GM18517 (cell line): ENCODE measurements around the gene LTN1.
"Not testable (repeated sequence)": the region's sequence is repeated elsewhere in the genome, so short reads cannot be mapped to it uniquely, and the experiment has no call there.

Source experiments
- ATAC-seq: cut with Tn5 transposase; IDR thresholded peaks from one replicate; pipeline ENCODE4 v1.9.1; 2021; ENCODE audit warnings: mild to moderate bottlenecking, moderate library complexity; ENCODE audit not compliant: unreplicated experiment

Gene LTN1

GRCh38 chr21:28991861-28992525 is 684 bp downstream of the LTN1 start:
- no peak for ATAC-seq

- ATAC-seq: not testable (repeated sequence)
Observed at GRCh38 chr21:28988146-28988545, 4.5 kb downstream of the LTN1 start.

- no peak for ATAC-seq
Observed at GRCh38 chr21:28986677-28987076, 6.0 kb downstream of the LTN1 start.

GRCh38 chr21:28982637-28983036 is 10.0 kb downstream of the LTN1 start:
- no peak for ATAC-seq

- ATAC-seq: no peak
Observed at GRCh38 chr21:28979092-28979491, 13.6 kb downstream of the LTN1 start.

GRCh38 chr21:28975397-28975796 is 17.3 kb downstream of the LTN1 start:
- no peak for ATAC-seq

GRCh38 chr21:28974531-28975227 is 18.0 kb downstream of the LTN1 start:
- no peak for ATAC-seq

- ATAC-seq: no peak
Observed at GRCh38 chr21:28972398-28972797, 20.3 kb downstream of the LTN1 start.

GRCh38 chr21:28971171-28971570 is 21.5 kb downstream of the LTN1 start:
- ATAC-seq: no peak

GRCh38 chr21:28963831-28964230 is 28.8 kb downstream of the LTN1 start:
- no peak for ATAC-seq

GRCh38 chr21:28962465-28962864 is 30.2 kb downstream of the LTN1 start:
- ATAC-seq: no peak

GRCh38 chr21:28961927-28962326 is 30.8 kb downstream of the LTN1 start:
- ATAC-seq: no peak

GRCh38 chr21:28960245-28960644 is 32.4 kb downstream of the LTN1 start:
- ATAC-seq: no peak

- ATAC-seq: no peak
Observed at GRCh38 chr21:28959367-28960099, 33.1 kb downstream of the LTN1 start.

GRCh38 chr21:28953247-28953646 is 39.4 kb downstream of the LTN1 start:
- ATAC-seq: no peak

GRCh38 chr21:28952686-28953085 is 40.0 kb downstream of the LTN1 start:
- no peak for ATAC-seq

GRCh38 chr21:28949318-28949717 is 43.4 kb downstream of the LTN1 start:
- ATAC-seq: no peak

GRCh38 chr21:28944296-28944695 is 48.4 kb downstream of the LTN1 start:
- no peak for ATAC-seq

- ATAC-seq: no peak
Observed at GRCh38 chr21:28943631-28944030, 49.0 kb downstream of the LTN1 start.

- no peak for ATAC-seq
Observed at GRCh38 chr21:28938726-28939125, 54.0 kb downstream of the LTN1 start.

GRCh38 chr21:28937737-28938136 is 54.9 kb downstream of the LTN1 start:
- ATAC-seq: no peak

GRCh38 chr21:28936721-28937120 is 56.0 kb downstream of the LTN1 start:
- ATAC-seq: no peak
